ENCODE results near the gene PRR35.
A peak's percentile ranks its signal among the peaks of the same experiment; 100 is the strongest.

GRCh38 chr16:530111-530817, 29.9 kb upstream of the PRR35 start:
- no peak for TF ChIP-seq CTCF (IDR thresholded peaks at IDR 0.05)
- peak in 2 of 3 donors; percentile 40 to 76 for TF ChIP-seq POLR2AphosphoS5 (IDR thresholded peaks at IDR 0.05)
- TF ChIP-seq POLR2A (IDR thresholded peaks at IDR 0.05), result peak; percentile 42

All from transverse colon (tissue), 4 donors.